GM12875 (cell line): ENCODE measurements around the gene FNDC3B.

Experiments used
- H3K4me3 ChIP-seq: one replicate; pipeline ENCODE4 v1.5.1; 2011; ENCODE audit warnings: low read depth, low read length, control low read depth
- TF ChIP-seq, protein P1 (sequence below): IDR thresholded peaks from 2 replicates; pipeline ENCODE4 v1.5.1; 2011; ENCODE audit warnings: low read depth, mild to moderate bottlenecking, control low read depth, inconsistent platforms, low read length, moderate library complexity, borderline replicate concordance; ENCODE audit not compliant: insufficient read depth

Gene FNDC3B

DNA sequence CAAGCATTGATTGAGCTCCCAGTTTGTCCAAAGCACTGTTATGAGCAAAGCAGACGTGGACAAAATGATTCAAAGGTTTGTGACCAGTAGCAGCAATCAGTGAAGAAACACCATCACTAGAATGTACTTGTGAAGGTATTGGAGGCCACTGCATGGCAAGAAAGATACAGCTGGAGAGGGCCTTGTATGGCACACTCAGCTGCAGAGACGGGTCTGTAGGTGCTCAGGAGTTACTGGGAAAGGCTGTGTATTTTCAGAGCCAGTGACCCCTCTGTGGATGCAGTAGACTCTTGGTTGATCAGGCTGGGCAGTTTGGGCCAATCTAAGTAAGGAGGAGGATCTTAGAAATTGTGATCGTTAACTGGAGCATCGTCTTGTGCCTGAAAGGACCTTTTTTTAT lies 288.9 kb downstream of the FNDC3B start:
- TF ChIP-seq, protein P1, sequence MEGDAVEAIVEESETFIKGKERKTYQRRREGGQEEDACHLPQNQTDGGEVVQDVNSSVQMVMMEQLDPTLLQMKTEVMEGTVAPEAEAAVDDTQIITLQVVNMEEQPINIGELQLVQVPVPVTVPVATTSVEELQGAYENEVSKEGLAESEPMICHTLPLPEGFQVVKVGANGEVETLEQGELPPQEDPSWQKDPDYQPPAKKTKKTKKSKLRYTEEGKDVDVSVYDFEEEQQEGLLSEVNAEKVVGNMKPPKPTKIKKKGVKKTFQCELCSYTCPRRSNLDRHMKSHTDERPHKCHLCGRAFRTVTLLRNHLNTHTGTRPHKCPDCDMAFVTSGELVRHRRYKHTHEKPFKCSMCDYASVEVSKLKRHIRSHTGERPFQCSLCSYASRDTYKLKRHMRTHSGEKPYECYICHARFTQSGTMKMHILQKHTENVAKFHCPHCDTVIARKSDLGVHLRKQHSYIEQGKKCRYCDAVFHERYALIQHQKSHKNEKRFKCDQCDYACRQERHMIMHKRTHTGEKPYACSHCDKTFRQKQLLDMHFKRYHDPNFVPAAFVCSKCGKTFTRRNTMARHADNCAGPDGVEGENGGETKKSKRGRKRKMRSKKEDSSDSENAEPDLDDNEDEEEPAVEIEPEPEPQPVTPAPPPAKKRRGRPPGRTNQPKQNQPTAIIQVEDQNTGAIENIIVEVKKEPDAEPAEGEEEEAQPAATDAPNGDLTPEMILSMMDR: no peak
- no peak overlapping the region for H3K4me3 ChIP-seq

DNA sequence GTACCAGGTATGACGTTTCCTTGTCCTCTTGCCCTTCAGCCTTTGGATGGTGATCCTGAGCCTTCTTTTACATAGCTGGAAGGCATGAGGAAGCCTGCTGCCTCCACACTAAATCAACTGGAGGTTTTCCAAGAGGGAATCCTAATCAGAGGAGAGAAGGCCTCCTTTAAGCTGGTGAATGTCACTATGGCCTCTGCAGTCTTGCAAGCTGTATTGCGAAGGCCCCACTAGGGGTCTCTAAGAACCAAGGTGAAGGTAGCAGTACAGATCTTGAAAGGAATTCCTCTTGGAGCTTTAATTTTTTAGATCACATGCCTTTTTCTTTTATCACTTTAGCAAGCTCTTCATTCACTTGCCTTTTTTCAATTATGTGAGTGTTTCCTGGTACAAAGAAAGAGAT lies 289.7 kb downstream of the FNDC3B start:
- no peak overlapping the region for H3K4me3 ChIP-seq
- TF ChIP-seq, protein P1: no peak

DNA sequence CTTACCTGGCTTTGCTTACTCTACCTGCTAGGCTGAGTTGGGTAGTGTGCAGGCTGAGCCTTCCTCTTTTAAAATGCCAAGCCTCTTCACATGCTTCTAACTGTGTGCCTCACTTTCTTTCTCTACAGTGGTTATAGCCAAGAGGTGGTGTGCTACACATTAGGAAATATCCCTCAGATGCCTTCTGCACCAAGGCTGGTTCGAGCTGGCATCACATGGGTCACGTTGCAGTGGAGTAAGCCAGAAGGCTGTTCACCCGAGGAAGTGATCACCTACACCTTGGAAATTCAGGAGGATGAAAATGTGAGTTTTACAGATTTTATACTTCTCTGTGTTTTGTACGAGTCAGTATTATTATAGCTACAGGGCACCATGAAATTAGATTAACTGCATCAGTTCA lies 291.0 kb downstream of the FNDC3B start:
- TF ChIP-seq, protein P1: no peak
- H3K4me3 ChIP-seq: no peak overlapping the region

DNA sequence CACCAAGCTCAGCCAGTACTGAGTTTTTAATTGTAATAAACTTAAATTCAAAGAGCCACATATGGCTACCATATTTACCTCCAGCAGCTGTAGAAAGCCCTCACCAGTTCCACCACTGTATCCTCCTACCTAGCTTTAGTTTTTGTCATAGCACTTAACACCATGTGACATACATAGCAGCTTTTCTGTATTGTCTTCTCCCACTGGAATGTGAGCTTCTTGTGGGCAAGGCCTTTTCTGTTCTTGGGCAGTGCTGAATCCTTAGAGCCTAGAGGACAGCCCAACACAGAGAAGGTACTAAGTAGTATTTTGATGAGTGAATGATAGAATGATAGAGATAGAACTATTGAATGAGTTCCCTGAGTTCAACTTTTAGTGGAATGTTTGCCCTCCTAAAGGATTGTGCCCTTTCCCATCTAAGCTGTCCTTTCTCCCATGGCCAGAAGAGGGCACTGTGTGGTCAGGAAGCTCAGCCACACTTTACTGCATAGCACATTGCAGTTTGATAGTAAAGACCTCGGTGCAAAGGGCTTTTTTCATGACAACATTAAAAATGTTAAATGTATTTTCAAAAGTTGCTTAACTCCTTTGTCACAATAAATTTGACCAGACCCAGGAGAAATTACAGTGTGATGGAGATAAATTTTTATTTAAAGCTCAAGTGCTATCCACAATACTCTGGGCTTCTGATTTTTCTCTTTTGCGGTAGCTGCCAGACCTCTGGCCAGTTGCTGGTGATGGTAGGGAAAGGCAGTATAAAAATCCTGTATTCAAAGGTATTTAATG lies 293.1 kb downstream of the FNDC3B start:
- TF ChIP-seq, protein P1: peak; percentile 87

DNA sequence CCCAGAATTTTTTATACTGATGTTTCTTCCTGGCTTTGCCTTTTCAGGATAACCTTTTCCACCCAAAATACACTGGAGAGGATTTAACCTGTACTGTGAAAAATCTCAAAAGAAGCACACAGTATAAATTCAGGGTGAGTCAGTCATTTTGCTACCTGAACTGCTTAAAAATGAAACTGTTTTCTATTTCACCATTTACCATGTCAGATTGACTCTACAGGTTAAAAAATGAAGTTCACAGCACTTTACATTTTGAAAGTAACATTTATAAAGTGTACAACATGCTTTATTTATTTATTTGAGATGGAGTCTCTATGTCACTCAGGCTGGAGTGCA lies 293.6 kb downstream of the FNDC3B start:
- no peak overlapping the region for H3K4me3 ChIP-seq
- TF ChIP-seq, protein P1: no peak

More for the DNA sequence above, 293.1 kb downstream of the FNDC3B start:
- no peak overlapping the region for H3K4me3 ChIP-seq

DNA sequence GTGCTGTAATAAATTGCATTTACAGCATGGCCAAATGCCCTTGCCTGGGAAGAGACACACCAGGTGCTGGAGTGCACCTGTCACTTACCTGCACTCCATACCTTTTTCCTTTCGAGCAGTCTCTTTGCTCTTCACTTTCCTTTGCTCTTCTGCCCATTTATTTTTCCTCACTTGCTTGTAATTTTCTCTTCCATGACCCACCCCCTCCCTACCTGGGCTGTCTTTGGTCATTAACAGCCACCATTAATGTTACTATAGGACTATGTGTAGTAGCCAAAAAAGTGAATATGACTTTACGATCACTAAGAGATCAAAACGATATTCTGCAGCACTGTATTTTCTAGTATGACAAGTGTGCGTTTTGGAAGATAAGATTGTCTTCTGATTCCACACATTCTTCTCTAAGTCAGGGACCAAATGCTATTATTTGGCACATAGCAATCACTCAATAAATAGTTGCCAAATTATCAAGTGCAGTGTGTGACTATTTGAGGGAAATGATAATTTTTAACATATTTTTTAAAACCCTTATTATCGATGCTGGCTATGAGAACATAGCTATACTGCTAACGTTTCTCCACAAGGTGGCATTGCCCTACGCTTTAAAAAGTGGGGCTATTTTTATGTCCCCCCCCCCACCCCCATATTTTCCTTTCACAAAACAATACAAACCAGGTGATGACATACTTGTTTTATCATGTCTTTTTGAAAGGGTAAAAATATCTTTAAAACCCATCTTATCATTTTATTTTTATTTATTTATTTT lies 294.5 kb downstream of the FNDC3B start:
- no peak overlapping the region for H3K4me3 ChIP-seq
- TF ChIP-seq, protein P1: 0 out of 2 replicates have a peak, but pooled peaks have one; percentile 8

DNA sequence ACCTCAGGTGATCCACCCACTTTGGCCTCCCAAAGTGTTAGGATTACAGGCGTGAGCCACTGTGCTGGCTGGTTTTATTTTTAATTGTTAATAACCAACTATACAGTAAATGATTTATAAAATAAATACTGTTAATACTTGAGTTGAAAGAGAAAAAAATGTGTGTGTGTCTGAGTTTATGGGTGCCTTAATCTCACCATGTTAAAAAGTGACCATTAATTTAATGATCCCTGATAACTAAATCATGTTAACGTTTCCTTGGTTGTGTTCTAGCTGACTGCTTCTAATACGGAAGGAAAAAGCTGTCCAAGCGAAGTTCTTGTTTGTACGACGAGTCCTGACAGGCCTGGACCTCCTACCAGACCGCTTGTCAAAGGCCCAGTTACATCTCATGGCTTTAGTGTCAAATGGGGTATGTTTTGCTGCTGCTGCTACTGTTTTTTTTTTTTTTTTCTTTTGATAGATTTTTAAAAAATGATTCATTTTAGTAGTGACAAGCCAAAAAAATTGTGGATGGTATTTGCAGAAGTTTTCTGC lies 295.4 kb downstream of the FNDC3B start:
- TF ChIP-seq, protein P1: no peak

More for the DNA sequence above, 295.4 kb downstream of the FNDC3B start:
- no peak overlapping the region for H3K4me3 ChIP-seq
